GM12878 (cell line): ENCODE data around the gene VSTM4.

ENCODE experiments used
- EP300 ChIP-seq, 2 experiments: fragments of 150-350 bp in 1 of 2; IDR thresholded peaks; 2 replicates each; pipeline ENCODE4 v1.6.1; 2011 to 2012; ENCODE audit warnings: low read depth in 2 of 2, low read length in 2 of 2, borderline replicate concordance in 1 of 2, improper control_type of control experiment in 1 of 2, inconsistent platforms in 1 of 2; ENCODE audit not compliant: control insufficient read depth in 1 of 2
- ETV6 ChIP-seq, 2 experiments: fragments of 450-650 bp in 1 of 2; IDR thresholded peaks in 1 of 2; conservative IDR thresholded peaks in 1 of 2; 2 replicates each; pipeline ENCODE4 v1.6.1; 2014; ENCODE audit warnings: antibody characterized with exemption in 1 of 2, borderline replicate concordance in 1 of 2, low read depth in 1 of 2, mild to moderate bottlenecking in 1 of 2, moderate library complexity in 1 of 2
- EZH2 ChIP-seq: IDR thresholded peaks from 2 replicates; pipeline ENCODE4 v1.6.1; 2012; ENCODE audit warnings: low read depth, mild to moderate bottlenecking, control low read depth, inconsistent platforms, low read length, borderline replicate concordance; ENCODE audit not compliant: control insufficient read depth
- HCFC1 ChIP-seq: fragments of 150-350 bp; IDR thresholded peaks from 2 replicates; pipeline ENCODE4 v1.6.1; 2014; ENCODE audit warnings: low read length
- NR2C2 ChIP-seq: IDR thresholded peaks from 2 replicates; pipeline ENCODE4 v1.6.1; 2011; ENCODE audit warnings: borderline replicate concordance, low read depth; ENCODE audit not compliant: control insufficient read depth, insufficient read length
- POLR2A ChIP-seq: IDR thresholded peaks from 2 replicates; pipeline ENCODE4 v1.6.1; 2011; ENCODE audit warnings: low read depth, mild to moderate bottlenecking, low read length
- ZNF274 ChIP-seq: IDR thresholded peaks from one replicate; pipeline ENCODE4 v1.8.0; 2011; ENCODE audit not compliant: insufficient read length, insufficient read depth
- ZSCAN29 ChIP-seq: fragments of 450-650 bp; IDR thresholded peaks from 2 replicates; pipeline ENCODE4 v1.6.1; 2017; ENCODE audit warnings: mild to moderate bottlenecking, moderate library complexity
- TF ChIP-seq, protein P1 (sequence below), 3 experiments: IDR thresholded peaks in 2 of 3; conservative IDR thresholded peaks in 1 of 3; 2 replicates each; pipeline ENCODE4 v1.5.1; 2011; ENCODE audit warnings: low read depth in 3 of 3, low read length in 3 of 3, mild to moderate bottlenecking in 3 of 3, control low read depth in 2 of 3, moderate library complexity in 2 of 3, inconsistent platforms in 1 of 3, mixed read lengths in 1 of 3; ENCODE audit not compliant: control insufficient read depth in 2 of 3, insufficient read depth in 1 of 3; ENCODE audit errors: extremely low read depth in 1 of 3
- TF ChIP-seq, protein P2 (sequence below): IDR thresholded peaks from 2 replicates; pipeline ENCODE4 v1.6.1; 2011; ENCODE audit warnings: borderline replicate concordance, low read depth, mild to moderate bottlenecking, moderate library complexity, low read length; ENCODE audit not compliant: insufficient read depth, poor library complexity, severe bottlenecking
- TF ChIP-seq, protein P3 (sequence below): IDR thresholded peaks from 2 replicates; pipeline ENCODE4 v1.6.1; 2011; ENCODE audit warnings: borderline replicate concordance, low read depth, mild to moderate bottlenecking, moderate library complexity, mixed read lengths, low read length; ENCODE audit not compliant: insufficient read depth; ENCODE audit errors: extremely low read length

DNA sequence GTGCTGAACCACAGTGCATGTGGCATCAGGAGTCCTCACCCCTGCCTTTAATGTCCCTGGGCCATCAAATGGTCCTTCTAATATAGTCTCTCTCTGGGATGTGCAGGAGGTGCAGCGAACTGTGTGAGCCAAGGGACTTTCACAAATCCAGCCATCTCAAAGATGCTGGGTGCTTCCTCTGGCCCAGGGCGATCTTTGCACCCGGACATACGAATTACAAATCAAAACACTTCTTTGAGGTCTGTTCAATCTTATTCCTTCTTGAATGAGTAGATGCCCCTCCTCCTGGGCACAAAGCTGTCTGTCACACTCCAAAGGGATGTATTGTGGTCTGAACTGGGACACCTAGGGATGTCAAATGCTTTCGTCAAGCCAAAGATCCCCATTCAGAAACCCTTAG is 60.6 kb downstream of the VSTM4 start:
- TF ChIP-seq EP300 (IDR thresholded peaks at IDR 0.05; ENCODE audit: borderline replicate concordance in 1 of 2, control insufficient read depth in 1 of 2, low read depth in 2 of 2, low read length in 2 of 2): no peak
- TF ChIP-seq ZNF274: no peak
- TF ChIP-seq, protein P1, sequence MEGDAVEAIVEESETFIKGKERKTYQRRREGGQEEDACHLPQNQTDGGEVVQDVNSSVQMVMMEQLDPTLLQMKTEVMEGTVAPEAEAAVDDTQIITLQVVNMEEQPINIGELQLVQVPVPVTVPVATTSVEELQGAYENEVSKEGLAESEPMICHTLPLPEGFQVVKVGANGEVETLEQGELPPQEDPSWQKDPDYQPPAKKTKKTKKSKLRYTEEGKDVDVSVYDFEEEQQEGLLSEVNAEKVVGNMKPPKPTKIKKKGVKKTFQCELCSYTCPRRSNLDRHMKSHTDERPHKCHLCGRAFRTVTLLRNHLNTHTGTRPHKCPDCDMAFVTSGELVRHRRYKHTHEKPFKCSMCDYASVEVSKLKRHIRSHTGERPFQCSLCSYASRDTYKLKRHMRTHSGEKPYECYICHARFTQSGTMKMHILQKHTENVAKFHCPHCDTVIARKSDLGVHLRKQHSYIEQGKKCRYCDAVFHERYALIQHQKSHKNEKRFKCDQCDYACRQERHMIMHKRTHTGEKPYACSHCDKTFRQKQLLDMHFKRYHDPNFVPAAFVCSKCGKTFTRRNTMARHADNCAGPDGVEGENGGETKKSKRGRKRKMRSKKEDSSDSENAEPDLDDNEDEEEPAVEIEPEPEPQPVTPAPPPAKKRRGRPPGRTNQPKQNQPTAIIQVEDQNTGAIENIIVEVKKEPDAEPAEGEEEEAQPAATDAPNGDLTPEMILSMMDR (IDR thresholded peaks at IDR 0.05 in 2 of 3, conservative IDR thresholded peaks at IDR 0.05 in 1 of 3; ENCODE audit: control insufficient read depth in 2 of 3, extremely low read depth in 1 of 3, insufficient read depth in 1 of 3, low read depth in 3 of 3, low read length in 3 of 3): no peak
- no peak for TF ChIP-seq ETV6 (conservative IDR thresholded peaks at IDR 0.05 in 1 of 2, IDR thresholded peaks at IDR 0.05 in 1 of 2; ENCODE audit: borderline replicate concordance in 1 of 2, low read depth in 1 of 2)
- TF ChIP-seq POLR2A: no peak
- TF ChIP-seq NR2C2: no peak
- TF ChIP-seq HCFC1: no peak
- TF ChIP-seq EZH2: no peak
- no peak for TF ChIP-seq ZSCAN29
- TF ChIP-seq, protein P2, sequence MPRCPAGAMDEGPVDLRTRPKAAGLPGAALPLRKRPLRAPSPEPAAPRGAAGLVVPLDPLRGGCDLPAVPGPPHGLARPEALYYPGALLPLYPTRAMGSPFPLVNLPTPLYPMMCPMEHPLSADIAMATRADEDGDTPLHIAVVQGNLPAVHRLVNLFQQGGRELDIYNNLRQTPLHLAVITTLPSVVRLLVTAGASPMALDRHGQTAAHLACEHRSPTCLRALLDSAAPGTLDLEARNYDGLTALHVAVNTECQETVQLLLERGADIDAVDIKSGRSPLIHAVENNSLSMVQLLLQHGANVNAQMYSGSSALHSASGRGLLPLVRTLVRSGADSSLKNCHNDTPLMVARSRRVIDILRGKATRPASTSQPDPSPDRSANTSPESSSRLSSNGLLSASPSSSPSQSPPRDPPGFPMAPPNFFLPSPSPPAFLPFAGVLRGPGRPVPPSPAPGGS: no peak
- TF ChIP-seq, protein P3, sequence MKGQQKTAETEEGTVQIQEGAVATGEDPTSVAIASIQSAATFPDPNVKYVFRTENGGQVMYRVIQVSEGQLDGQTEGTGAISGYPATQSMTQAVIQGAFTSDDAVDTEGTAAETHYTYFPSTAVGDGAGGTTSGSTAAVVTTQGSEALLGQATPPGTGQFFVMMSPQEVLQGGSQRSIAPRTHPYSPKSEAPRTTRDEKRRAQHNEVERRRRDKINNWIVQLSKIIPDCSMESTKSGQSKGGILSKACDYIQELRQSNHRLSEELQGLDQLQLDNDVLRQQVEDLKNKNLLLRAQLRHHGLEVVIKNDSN: no peak
